Gastroesophageal sphincter (tissue), 4 donors: ENCODE data around the gene DACH1. TPM values are rescaled to one million over a fixed set of nuclear protein-coding genes. Genes with fewer than 3 reads are reported as not detected.

Experiments used
- ATAC-seq: fragments of 150-250 bp; one replicate; pipeline ENCODE4 v1.9.1; 2016; ENCODE audit warnings: mild to moderate bottlenecking, moderate library complexity
- H3K27ac ChIP-seq, 4 donors: fragments of 200-600 bp; sonication (generic) in 3 of 4; 1 replicate in 3 of 4; 2 replicates in 1 of 4; pipeline ENCODE4 v1.5.1; 2016 to 2019
- H3K27me3 ChIP-seq: fragments of 200-600 bp; sonication (generic); one replicate; pipeline ENCODE4 v1.5.1; 2019
- H3K36me3 ChIP-seq, 2 donors: fragments of 200-600 bp; sonication (generic); one replicate each; pipeline ENCODE4 v1.5.1; 2019; ENCODE audit warnings: control low read depth in 1 of 2
- H3K4me1 ChIP-seq, 3 donors: fragments of 200-600 bp; sonication (generic); 1 replicate in 2 of 3; 2 replicates in 1 of 3; pipeline ENCODE4 v1.5.1; 2016 to 2019; ENCODE audit warnings: control low read depth in 2 of 3
- H3K4me3 ChIP-seq, 2 donors: fragments of 200-600 bp; sonication (generic); one replicate each; pipeline ENCODE4 v1.5.1; 2019; ENCODE audit warnings: mild to moderate bottlenecking in 1 of 2, moderate library complexity in 1 of 2
- H3K9me3 ChIP-seq, 3 donors: fragments of 200-600 bp; sonication (generic); one replicate each; pipeline ENCODE4 v1.5.1; 2017 to 2019; ENCODE audit warnings: control low read depth in 2 of 3
- CTCF ChIP-seq, 4 experiments: fragments of 200-600 bp in 2 of 4; fragments of 450-650 bp in 2 of 4; sonication (generic) in 1 of 4; IDR thresholded peaks; one replicate each; pipeline ENCODE4 v1.5.1; 2017 to 2019; ENCODE audit warnings: antibody characterized with exemption in 4 of 4, mild to moderate bottlenecking in 2 of 4, moderate library complexity in 2 of 4
- EP300 ChIP-seq: sonication (generic); formaldehyde crosslinking; IDR thresholded peaks from one replicate; pipeline ENCODE4 v1.6.1; 2017; ENCODE audit warnings: antibody characterized with exemption, mild to moderate bottlenecking
- POLR2A ChIP-seq, 2 donors: fragments of 450-650 bp; IDR thresholded peaks; one replicate each; pipeline ENCODE4 v1.6.1; 2017; ENCODE audit warnings: antibody characterized with exemption in 2 of 2, mild to moderate bottlenecking in 2 of 2, moderate library complexity in 1 of 2
- POLR2AphosphoS5 ChIP-seq: sonication (generic); formaldehyde crosslinking; IDR thresholded peaks from one replicate; pipeline ENCODE4 v1.6.1; 2017; ENCODE audit warnings: antibody characterized with exemption
- WGBS, 2 donors: methylation state at CpG; one replicate each; pipeline ENCODE4 v1.1.5; 2018; ENCODE audit warnings: low coverage in 1 of 2; 5-methylcytosine and 5-hydroxymethylcytosine counted together
- total RNA-seq, 4 donors: library from RNA; depleted of rRNA; stranded (reverse); fragments of >200 nt; gene quantifications; one replicate each; pipeline ENCODE4 v1.1.0, GENCODE V29; 2016

The DACH1 gene
- total RNA-seq, 4 donors from 2014 or later, result 1.1 to 2.1 (median 1.7) TPM

GRCh38 chr13:71701741-71702140, 165.3 kb downstream of the DACH1 start:
- no peak overlapping the region for H3K4me3 ChIP-seq
- H3K9me3 ChIP-seq, result no peaks in the 10 kb centered on the region
- no peaks in the 10 kb centered on the region for H3K27me3 ChIP-seq
- H3K36me3 ChIP-seq, result no peaks in the 10 kb centered on the region
- H3K4me1 ChIP-seq, result no peaks in the 10 kb centered on the region
- 63 to 76% methylated on average over 4 of the region's 4 CpGs for WGBS, 2 donors
- no peak for ATAC-seq
- no peak overlapping the region for H3K27ac ChIP-seq
- TF ChIP-seq EP300, result no peak
- TF ChIP-seq POLR2AphosphoS5, result no peak
- no peak for TF ChIP-seq CTCF (IDR thresholded peaks at IDR 0.05)
- no peak for TF ChIP-seq POLR2A (IDR thresholded peaks at IDR 0.05)

- Histone ChIP-seq H3K4me1 (no peaks in the 10 kb centered on the region), H3K27ac (no peak overlapping the region), H3K4me3 (no peak overlapping the region), H3K9me3 (no peaks in the 10 kb centered on the region), H3K27me3 (no peaks in the 10 kb centered on the region), H3K36me3 (no peaks in the 10 kb centered on the region)
- no peak for TF ChIP-seq POLR2A (IDR thresholded peaks at IDR 0.05)
- TF ChIP-seq POLR2AphosphoS5, result no peak
- no peak for TF ChIP-seq CTCF (IDR thresholded peaks at IDR 0.05)
- TF ChIP-seq EP300, result no peak
- ATAC-seq, result no peak
- WGBS, 2 donors, result 82 to 83% methylated on average over 1 to 2 of the region's 2 CpGs
These were observed 167.7 kb downstream of the DACH1 start for GRCh38 chr13:71699342-71699741.

- TF ChIP-seq POLR2A (IDR thresholded peaks at IDR 0.05) (no peak), POLR2AphosphoS5 (no peak), EP300 (no peak), CTCF (IDR thresholded peaks at IDR 0.05) (no peak)
- no peak for ATAC-seq
- Histone ChIP-seq H3K4me3 (no peak overlapping the region), H3K9me3 (no peaks in the 10 kb centered on the region), H3K4me1 (no peaks in the 10 kb centered on the region), H3K27me3 (no peaks in the 10 kb centered on the region), H3K27ac (no peak overlapping the region), H3K36me3 (no peaks in the 10 kb centered on the region)
- 83 to 86% methylated on average over 1 of the region's 1 CpG for WGBS, 2 donors
These were observed 171.3 kb downstream of the DACH1 start for GRCh38 chr13:71695662-71696061.

GRCh38 chr13:71685072-71685471, 181.9 kb downstream of the DACH1 start:
- Histone ChIP-seq H3K27me3 (no peaks in the 10 kb centered on the region), H3K27ac (no peak overlapping the region), H3K36me3 (no peaks in the 10 kb centered on the region), H3K4me3 (no peak overlapping the region), H3K4me1 (no peaks in the 10 kb centered on the region), H3K9me3 (no peaks in the 10 kb centered on the region)
- TF ChIP-seq EP300 (no peak), POLR2AphosphoS5 (no peak), CTCF (IDR thresholded peaks at IDR 0.05) (no peak), POLR2A (IDR thresholded peaks at IDR 0.05) (no peak)
- WGBS, 2 donors, result 50 to 56% methylated on average over 3 of the region's 3 CpGs
- no peak for ATAC-seq

GRCh38 chr13:71681901-71682613, 184.9 kb downstream of the DACH1 start:
- H3K9me3 ChIP-seq, result no peaks in the 10 kb centered on the region
- H3K27ac ChIP-seq, result no peak overlapping the region
- no peak for ATAC-seq
- TF ChIP-seq EP300 (no peak), POLR2A (IDR thresholded peaks at IDR 0.05) (no peak), POLR2AphosphoS5 (no peak), CTCF (IDR thresholded peaks at IDR 0.05) (no peak)
- WGBS, 2 donors, result 73 to 76% methylated on average over 6 of the region's 6 CpGs
- H3K4me1 ChIP-seq, result no peaks in the 10 kb centered on the region
- H3K27me3 ChIP-seq, result no peaks in the 10 kb centered on the region
- no peaks in the 10 kb centered on the region for H3K36me3 ChIP-seq
- no peak overlapping the region for H3K4me3 ChIP-seq
